HG03520 (cell line): ENCODE results near the gene DNAJB8.

Experiments used
- ATAC-seq: cut with Tn5 transposase; IDR thresholded peaks from one replicate; pipeline ENCODE4 v1.9.1; 2021; ENCODE audit warnings: mild to moderate bottlenecking, moderate library complexity; ENCODE audit not compliant: unreplicated experiment

DNAJB8 gene

DNA sequence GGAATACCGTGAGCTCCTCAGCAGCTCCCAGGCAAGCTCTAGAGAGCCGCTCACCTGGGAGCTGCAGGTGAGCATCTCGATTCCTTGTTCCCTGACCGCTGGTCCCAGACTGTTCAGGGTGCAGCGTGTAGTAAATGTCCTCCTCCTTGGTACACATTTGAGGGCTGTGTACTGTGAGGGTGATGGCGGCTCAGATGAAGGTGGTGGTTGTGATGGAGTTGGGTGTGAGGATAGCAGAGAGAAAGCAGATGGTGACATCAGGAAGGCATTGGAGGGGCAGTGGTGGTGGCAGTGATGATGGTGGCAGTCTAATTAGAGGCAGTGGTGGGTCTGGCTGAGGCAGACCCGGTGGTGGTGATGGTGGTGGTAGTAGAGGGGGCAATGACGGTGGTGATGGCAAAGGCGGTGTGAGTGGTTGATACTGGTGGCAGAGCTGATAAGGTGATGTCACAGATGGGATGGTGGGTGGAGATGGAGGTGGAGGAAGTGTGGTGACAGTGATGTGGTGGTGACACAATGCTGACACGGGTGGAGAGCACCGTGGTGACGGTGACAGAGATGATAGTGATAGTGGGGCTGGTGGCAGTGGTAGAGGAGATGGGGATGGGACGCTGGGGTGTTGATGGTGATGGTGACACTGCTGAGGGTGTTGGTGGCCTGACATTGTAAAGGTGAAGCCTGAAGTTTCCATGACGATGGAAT is at the start of gene DNAJB8:
TSS of gene DNAJB8 (minus strand) at position 51 of the 702 bp plus-strand sequence. CDS start 3,645 bp downstream, outside the sequence.
- ATAC-seq: no peak

DNA sequence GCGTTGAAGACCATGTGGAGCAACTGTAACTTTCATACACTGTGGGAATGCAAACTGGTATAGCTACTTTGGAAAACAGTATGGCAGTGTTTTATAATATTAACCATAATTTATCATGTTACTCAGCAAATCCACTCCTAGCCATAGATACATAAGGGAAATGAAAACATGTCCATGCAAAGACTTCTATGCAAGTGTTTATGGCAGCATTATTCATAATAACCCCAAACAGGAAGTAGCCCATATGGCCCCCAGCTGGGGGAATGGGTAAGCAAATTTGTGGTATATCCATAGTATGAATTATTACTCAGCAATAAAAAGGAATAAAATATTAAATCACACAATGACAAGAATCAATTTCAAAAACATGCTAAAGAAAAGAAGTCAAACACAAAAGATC is 49.3 kb upstream of the DNAJB8 start:
- no peak for ATAC-seq

GRCh38 chr3:128508852-128509251 is 42.2 kb upstream of the DNAJB8 start:
- ATAC-seq: no peak

DNA sequence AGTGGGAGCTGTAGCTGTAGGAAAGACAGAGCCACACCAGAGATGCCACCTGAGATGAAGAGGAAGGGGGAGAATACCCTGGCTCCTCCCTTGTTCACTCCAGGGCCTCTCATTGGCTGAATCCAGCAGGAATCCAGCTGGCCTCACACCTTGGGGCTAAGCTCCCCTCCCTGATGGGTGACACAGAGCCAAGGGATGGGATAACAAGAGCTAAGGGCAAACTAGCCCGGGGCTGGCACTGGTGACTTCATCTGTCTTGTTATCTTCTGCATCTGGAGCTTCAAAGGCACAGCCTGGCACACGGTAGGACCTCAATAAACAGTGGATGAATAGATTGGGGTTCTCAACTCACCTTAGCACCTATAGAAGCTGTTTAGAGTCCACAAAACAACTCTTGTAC is 40.1 kb upstream of the DNAJB8 start:
- ATAC-seq: no peak

DNA sequence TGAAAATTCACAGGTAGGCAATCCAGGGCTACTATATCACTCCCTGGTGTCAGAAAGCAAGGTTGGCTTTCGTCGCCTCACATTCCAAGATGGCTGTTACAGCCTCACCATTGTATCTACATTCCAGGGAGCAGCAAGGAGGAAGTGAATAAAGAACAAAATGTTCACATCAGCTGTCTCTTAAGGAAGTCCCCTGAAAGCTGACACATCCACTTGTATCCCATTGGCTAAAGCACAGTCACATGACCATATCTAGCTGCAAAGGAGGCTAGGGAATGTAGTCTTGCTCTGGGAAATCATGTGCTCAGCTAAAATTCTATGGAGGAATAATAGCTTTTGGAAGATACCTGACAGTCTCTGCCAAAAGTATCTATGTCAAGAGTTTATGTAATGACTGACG is 39.1 kb upstream of the DNAJB8 start:
- ATAC-seq: no peak

GRCh38 chr3:128504963-128505730 is 38.5 kb upstream of the DNAJB8 start:
- no peak for ATAC-seq

GRCh38 chr3:128504533-128504915 is 37.8 kb upstream of the DNAJB8 start:
- ATAC-seq: no peak

- no peak for ATAC-seq
Measured at GRCh38 chr3:128503751-128504532, 37.3 kb upstream of the DNAJB8 start.

GRCh38 chr3:128503164-128503651 is 36.5 kb upstream of the DNAJB8 start:
- no peak for ATAC-seq

DNA sequence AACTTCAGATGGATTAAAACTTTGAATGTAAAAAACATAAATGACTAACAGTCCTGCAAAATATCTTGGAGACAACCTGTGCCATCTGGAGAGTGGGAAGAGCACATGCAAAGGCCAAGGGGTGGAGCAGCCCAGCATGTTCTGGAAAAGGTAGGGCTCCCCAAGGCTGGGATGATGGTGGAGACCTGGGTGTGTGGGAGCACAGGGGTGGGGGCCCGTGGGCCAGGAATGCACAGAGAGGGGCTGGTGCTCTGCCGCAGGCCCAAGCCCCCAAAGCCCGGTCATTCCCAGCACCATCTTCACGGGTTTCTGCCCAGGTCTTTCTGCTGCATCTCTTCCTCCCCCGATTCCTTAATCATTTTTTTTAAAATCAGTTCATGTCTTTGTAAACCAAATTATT is 36.0 kb upstream of the DNAJB8 start:
- ATAC-seq: no peak

GRCh38 chr3:128501431-128501830 is 34.7 kb upstream of the DNAJB8 start:
- ATAC-seq: no peak

GRCh38 chr3:128500556-128500955 is 33.9 kb upstream of the DNAJB8 start:
- ATAC-seq: no peak

DNA sequence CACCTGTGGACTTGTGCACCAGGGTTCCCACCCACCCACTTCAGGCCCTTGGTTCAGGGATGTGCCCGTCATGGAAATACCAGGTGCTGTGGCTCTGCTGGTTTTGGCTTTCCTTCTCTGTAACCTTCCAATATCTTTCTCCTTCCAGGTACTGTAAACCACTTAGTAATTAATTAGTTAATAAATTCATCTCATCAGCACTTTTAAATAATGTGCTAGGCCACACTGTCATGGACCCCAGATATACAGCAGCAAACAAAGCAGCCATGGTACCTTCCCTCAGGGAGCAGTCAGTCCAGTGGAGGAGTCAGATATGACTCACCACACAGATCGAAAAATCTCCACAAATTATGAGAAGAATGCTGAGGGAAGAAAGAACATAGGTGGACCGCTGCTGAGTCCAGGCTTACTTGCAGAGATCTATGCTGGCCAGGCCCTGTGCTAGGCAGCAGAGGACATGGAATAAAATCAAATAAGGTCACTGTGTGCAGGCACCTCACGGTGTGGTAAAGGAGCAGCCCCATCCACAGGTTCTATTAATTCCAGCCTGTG is 33.1 kb upstream of the DNAJB8 start:
- ATAC-seq: no peak

- ATAC-seq: no peak
Measured at GRCh38 chr3:128498901-128499530, 32.3 kb upstream of the DNAJB8 start.

DNA sequence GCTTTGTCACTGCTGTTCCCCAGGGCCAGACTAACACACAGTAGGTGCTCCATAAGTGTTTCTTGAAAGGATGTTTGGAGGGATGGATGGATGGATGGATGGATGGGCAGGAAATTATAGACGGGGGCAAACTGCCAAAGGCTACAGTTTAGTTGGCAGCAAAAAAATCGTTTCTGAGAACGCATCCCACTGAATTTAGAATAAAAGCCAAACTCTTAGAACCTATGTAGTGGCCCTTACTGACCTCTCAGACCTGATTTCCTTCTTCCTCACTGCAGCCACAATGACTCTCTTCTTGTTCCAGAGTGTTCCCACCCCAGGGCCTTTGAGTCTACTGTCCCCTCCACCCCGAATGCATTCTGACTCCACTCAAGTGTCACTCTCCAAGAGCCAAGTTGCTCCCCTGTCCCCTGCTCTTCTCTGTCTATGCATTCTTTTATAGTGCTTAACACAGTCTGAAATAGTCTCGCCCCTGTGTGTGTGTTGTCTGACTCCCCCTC is 31.5 kb upstream of the DNAJB8 start:
- no peak for ATAC-seq

- ATAC-seq: no peak
Measured at GRCh38 chr3:128497305-128498126, 30.8 kb upstream of the DNAJB8 start.

- ATAC-seq: no peak
Measured at GRCh38 chr3:128496602-128497304, 30.1 kb upstream of the DNAJB8 start.

DNA sequence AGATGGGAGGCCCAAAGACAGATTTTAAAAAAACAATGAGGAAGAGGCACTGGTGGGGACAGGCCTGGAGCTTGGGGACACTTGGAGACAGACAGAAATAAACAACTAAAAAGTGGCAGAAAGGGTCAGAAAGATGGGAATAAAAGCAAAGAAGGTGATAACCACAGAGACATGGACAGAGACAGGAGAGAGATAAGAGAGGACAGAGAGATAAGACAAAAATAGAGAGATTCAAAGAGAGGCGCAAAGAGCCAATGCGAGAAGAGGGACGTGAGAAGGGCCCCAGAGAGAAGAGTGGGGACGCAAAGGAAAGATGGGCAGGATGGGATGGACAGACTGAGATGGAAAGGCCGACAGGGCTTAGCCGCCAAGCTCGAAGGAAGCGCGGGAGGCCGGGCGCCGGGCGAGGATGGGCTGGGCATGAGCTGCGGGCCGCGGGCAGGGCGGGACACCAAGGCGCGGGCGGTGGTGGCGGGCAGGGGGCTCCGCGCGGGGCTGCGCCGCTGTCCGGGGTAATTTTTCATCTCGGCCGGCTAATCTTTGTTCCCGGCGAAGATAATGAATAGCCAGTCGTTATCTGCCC is 29.4 kb upstream of the DNAJB8 start:
- no peak for ATAC-seq
